SK-N-SH treated with all-trans-retinoic acid at 6 μM for 48 hours (cell line): ENCODE results near the gene SYT7.

ENCODE experiments used
- ATAC-seq: fragments of 200-7000 bp; cut with Tn5 transposase; 3 replicates; pipeline ENCODE4 v1.9.1; 2020; ENCODE audit warnings: mild to moderate bottlenecking, moderate library complexity
- ARNTL ChIP-seq: fragments of 450-650 bp; formaldehyde crosslinking; IDR thresholded peaks from 2 replicates; pipeline ENCODE4 v1.5.0; 2020; ENCODE audit warnings: low read depth, mild to moderate bottlenecking, moderate library complexity, borderline replicate concordance
- BACH2 ChIP-seq: fragments of 250-450 bp; sonication (Bioruptor Pico); IDR thresholded peaks from 2 replicates; pipeline ENCODE4 v1.9.0; 2021; ENCODE audit warnings: mild to moderate bottlenecking, borderline replicate concordance
- CSDC2 ChIP-seq: fragments of 250-450 bp; sonication (Bioruptor Pico); IDR thresholded peaks from 2 replicates; pipeline ENCODE4 v1.5.0; 2020; ENCODE audit warnings: mild to moderate bottlenecking, moderate library complexity
- ESRRG ChIP-seq: fragments of 250-450 bp; sonication (Bioruptor Pico); IDR thresholded peaks from 2 replicates; pipeline ENCODE4 v1.6.1; 2021; ENCODE audit warnings: mild to moderate bottlenecking
- GLIS3 ChIP-seq: fragments of 250-450 bp; sonication (Bioruptor Pico); IDR thresholded peaks from 2 replicates; pipeline ENCODE4 v1.5.0; 2020; ENCODE audit warnings: mild to moderate bottlenecking, moderate library complexity
- ISL1 ChIP-seq: fragments of 250-450 bp; sonication (Bioruptor Pico); IDR thresholded peaks from 2 replicates; pipeline ENCODE4 v2.1.2; 2022; ENCODE audit warnings: mild to moderate bottlenecking, moderate library complexity
- OSR1 ChIP-seq: fragments of 250-450 bp; sonication (Bioruptor Pico); IDR thresholded peaks from 2 replicates; pipeline ENCODE4 v1.8.0; 2022; ENCODE audit warnings: moderate library complexity, mild to moderate bottlenecking, inconsistent platforms
- PATZ1 ChIP-seq: fragments of 250-450 bp; sonication (Bioruptor Pico); IDR thresholded peaks from 2 replicates; pipeline ENCODE4 v1.8.0; 2020; ENCODE audit warnings: mild to moderate bottlenecking, moderate library complexity, borderline replicate concordance
- PPARA ChIP-seq: fragments of 250-450 bp; sonication (Bioruptor Pico); IDR thresholded peaks from 2 replicates; pipeline ENCODE4 v1.5.0; 2020; ENCODE audit warnings: mild to moderate bottlenecking, borderline replicate concordance
- SNAI2 ChIP-seq: fragments of 250-450 bp; sonication (Bioruptor Pico); IDR thresholded peaks from 2 replicates; pipeline ENCODE4 v1.5.0; 2020; ENCODE audit warnings: mild to moderate bottlenecking, moderate library complexity
- TCF4 ChIP-seq: fragments of 250-450 bp; sonication (Bioruptor Pico); IDR thresholded peaks from 2 replicates; pipeline ENCODE4 v1.8.0; 2021; ENCODE audit warnings: mild to moderate bottlenecking, moderate library complexity, borderline replicate concordance
- TOX ChIP-seq: fragments of 250-450 bp; sonication (Bioruptor Pico); IDR thresholded peaks from 2 replicates; pipeline ENCODE4 v1.8.0; 2021; ENCODE audit warnings: mild to moderate bottlenecking, moderate library complexity, borderline replicate concordance
- ZC3H10 ChIP-seq: fragments of 250-450 bp; sonication (Bioruptor Pico); IDR thresholded peaks from 2 replicates; pipeline ENCODE4 v1.5.1; 2021; ENCODE audit warnings: mild to moderate bottlenecking, moderate library complexity
- ZFP3 ChIP-seq: fragments of 250-450 bp; sonication (Bioruptor Pico); IDR thresholded peaks from 2 replicates; pipeline ENCODE4 v1.5.0; 2020; ENCODE audit warnings: mild to moderate bottlenecking, moderate library complexity
- ZFP30 ChIP-seq: fragments of 450-650 bp; formaldehyde crosslinking; IDR thresholded peaks from 2 replicates; pipeline ENCODE4 v1.5.0; 2022; ENCODE audit warnings: mild to moderate bottlenecking, moderate library complexity
- ZNF565 ChIP-seq: fragments of 450-650 bp; formaldehyde crosslinking; conservative IDR thresholded peaks from 2 replicates; pipeline ENCODE4 v1.5.0; 2020; ENCODE audit warnings: low read depth, mild to moderate bottlenecking, moderate library complexity
- ZNF70 ChIP-seq: fragments of 450-650 bp; formaldehyde crosslinking; IDR thresholded peaks from 2 replicates; pipeline ENCODE4 v1.5.0; 2020; ENCODE audit warnings: mild to moderate bottlenecking, moderate library complexity
- TF ChIP-seq, protein P1 (sequence below): fragments of 250-450 bp; sonication (Bioruptor Pico); IDR thresholded peaks from 2 replicates; pipeline ENCODE4 v1.5.0; 2020; ENCODE audit warnings: mild to moderate bottlenecking, moderate library complexity
- TF ChIP-seq, protein P2 (sequence below): fragments of 250-450 bp; sonication (Bioruptor Pico); IDR thresholded peaks from 2 replicates; pipeline ENCODE4 v1.8.0; 2021; ENCODE audit warnings: low read depth, mild to moderate bottlenecking, moderate library complexity, borderline replicate concordance
- TF ChIP-seq, protein P3 (sequence below): fragments of 250-450 bp; sonication (Bioruptor Pico); IDR thresholded peaks from 2 replicates; pipeline ENCODE4 v1.5.1; 2020; ENCODE audit warnings: low read depth, mild to moderate bottlenecking, moderate library complexity

SYT7 gene

DNA sequence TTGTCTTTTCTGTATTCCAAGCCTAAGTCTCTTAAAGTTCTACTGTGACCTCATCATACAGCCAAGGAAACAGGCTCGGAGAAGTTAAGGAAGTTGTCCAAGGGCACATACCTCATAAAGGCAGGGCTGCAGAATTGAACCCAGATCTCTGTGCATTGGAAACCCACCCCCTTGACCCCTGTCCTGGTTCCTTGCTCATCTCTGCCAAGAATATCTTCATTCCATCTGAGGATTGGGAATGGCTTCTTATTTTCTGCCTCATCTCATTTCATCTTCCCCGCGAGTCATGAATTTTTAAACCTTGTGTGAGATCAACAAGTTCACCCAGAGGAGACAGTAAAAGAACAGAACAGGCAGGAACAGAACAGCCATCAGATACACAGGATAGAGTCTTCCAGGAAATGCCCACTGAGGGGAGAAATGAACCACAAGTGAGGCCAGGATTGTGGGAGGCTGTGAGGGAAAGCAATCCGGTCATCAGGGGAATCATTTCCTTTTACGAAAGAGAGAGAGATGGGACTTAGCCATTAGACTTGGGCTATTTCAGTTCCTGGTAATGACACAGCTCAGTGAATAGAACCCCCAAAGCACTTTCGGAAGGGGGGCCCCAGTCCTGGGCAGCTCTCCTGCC is 106.7 kb downstream of the SYT7 start (continued):
- TF ChIP-seq PATZ1 (CRISPR knock-in tag): no peak
- TF ChIP-seq ZC3H10 (CRISPR knock-in tag): no peak
- no peak for TF ChIP-seq SNAI2 (CRISPR knock-in tag)
- no peak for TF ChIP-seq ZNF70
- no peak for TF ChIP-seq CSDC2
- no peak for TF ChIP-seq ARNTL (CRISPR knock-in tag)
- no peak for TF ChIP-seq PPARA
- TF ChIP-seq TCF4 (CRISPR knock-in tag): no peak

- no peak for ATAC-seq
- TF ChIP-seq, protein P1, sequence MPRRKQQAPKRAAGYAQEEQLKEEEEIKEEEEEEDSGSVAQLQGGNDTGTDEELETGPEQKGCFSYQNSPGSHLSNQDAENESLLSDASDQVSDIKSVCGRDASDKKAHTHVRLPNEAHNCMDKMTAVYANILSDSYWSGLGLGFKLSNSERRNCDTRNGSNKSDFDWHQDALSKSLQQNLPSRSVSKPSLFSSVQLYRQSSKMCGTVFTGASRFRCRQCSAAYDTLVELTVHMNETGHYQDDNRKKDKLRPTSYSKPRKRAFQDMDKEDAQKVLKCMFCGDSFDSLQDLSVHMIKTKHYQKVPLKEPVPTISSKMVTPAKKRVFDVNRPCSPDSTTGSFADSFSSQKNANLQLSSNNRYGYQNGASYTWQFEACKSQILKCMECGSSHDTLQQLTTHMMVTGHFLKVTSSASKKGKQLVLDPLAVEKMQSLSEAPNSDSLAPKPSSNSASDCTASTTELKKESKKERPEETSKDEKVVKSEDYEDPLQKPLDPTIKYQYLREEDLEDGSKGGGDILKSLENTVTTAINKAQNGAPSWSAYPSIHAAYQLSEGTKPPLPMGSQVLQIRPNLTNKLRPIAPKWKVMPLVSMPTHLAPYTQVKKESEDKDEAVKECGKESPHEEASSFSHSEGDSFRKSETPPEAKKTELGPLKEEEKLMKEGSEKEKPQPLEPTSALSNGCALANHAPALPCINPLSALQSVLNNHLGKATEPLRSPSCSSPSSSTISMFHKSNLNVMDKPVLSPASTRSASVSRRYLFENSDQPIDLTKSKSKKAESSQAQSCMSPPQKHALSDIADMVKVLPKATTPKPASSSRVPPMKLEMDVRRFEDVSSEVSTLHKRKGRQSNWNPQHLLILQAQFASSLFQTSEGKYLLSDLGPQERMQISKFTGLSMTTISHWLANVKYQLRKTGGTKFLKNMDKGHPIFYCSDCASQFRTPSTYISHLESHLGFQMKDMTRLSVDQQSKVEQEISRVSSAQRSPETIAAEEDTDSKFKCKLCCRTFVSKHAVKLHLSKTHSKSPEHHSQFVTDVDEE (CRISPR knock-in tag): no peak
- TF ChIP-seq OSR1 (CRISPR knock-in tag) (no peak), ZFP3 (CRISPR knock-in tag) (no peak), ESRRG (CRISPR knock-in tag) (no peak), SNAI2 (CRISPR knock-in tag) (no peak), TOX (CRISPR knock-in tag) (no peak), BACH2 (CRISPR knock-in tag) (no peak), PATZ1 (CRISPR knock-in tag) (no peak), ZNF565 (no peak)
- TF ChIP-seq, protein P2, sequence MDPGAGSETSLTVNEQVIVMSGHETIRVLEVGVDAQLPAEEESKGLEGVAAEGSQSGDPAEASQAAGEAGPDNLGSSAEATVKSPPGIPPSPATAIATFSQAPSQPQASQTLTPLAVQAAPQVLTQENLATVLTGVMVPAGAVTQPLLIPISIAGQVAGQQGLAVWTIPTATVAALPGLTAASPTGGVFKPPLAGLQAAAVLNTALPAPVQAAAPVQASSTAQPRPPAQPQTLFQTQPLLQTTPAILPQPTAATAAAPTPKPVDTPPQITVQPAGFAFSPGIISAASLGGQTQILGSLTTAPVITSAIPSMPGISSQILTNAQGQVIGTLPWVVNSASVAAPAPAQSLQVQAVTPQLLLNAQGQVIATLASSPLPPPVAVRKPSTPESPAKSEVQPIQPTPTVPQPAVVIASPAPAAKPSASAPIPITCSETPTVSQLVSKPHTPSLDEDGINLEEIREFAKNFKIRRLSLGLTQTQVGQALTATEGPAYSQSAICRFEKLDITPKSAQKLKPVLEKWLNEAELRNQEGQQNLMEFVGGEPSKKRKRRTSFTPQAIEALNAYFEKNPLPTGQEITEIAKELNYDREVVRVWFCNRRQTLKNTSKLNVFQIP (CRISPR knock-in tag): no peak
- TF ChIP-seq, protein P3, sequence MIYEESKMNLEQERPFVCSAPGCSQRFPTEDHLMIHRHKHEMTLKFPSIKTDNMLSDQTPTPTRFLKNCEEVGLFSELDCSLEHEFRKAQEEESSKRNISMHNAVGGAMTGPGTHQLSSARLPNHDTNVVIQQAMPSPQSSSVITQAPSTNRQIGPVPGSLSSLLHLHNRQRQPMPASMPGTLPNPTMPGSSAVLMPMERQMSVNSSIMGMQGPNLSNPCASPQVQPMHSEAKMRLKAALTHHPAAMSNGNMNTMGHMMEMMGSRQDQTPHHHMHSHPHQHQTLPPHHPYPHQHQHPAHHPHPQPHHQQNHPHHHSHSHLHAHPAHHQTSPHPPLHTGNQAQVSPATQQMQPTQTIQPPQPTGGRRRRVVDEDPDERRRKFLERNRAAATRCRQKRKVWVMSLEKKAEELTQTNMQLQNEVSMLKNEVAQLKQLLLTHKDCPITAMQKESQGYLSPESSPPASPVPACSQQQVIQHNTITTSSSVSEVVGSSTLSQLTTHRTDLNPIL (CRISPR knock-in tag): no peak
- TF ChIP-seq, all 23 proteins: peak for 0
Measured at GRCh38 chr11:61473370-61474012, 107.4 kb downstream of the SYT7 start.

DNA sequence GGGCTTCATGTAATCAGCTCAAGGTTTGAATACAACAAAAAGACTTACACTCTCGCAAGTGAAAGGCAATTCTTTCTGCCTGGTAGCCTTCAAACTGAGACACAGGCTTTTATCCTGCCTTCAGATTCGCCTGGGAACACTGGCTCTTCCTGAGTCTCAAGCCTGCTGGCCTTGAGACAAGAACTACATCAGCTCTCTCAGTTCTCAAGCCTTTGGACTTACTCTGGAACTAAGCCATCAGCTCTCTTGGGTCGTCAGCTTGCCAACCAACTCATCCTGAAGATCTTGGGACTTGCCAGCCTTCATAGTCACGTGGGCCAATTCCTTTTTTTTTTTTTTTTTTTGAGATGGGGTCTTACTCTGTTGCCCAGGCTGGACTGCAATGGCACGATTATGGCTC is 108.0 kb downstream of the SYT7 start:
- ATAC-seq: no peak
- no peak for TF ChIP-seq PPARA
- no peak for TF ChIP-seq TCF4 (CRISPR knock-in tag)
- no peak for TF ChIP-seq ISL1 (CRISPR knock-in tag)
- no peak for TF ChIP-seq OSR1 (CRISPR knock-in tag)
- no peak for TF ChIP-seq ZFP3 (CRISPR knock-in tag)
- TF ChIP-seq CSDC2: no peak
- TF ChIP-seq GLIS3 (CRISPR knock-in tag): no peak
- TF ChIP-seq, protein P2 (CRISPR knock-in tag): no peak
- no peak for TF ChIP-seq PATZ1 (CRISPR knock-in tag)
- no peak for TF ChIP-seq SNAI2 (CRISPR knock-in tag)
- TF ChIP-seq ARNTL (CRISPR knock-in tag): no peak
- TF ChIP-seq ZFP30: no peak
- no peak for TF ChIP-seq BACH2 (CRISPR knock-in tag)
- TF ChIP-seq, all 23 proteins: peak for 0
